NCI-H526 treated with DMSO at 0.1 percent for 48 hours (cell line): Measurements from ENCODE around the gene SRRM2.

ENCODE experiments used
- DNase-seq: peaks from one replicate; lab custom pipeline; 2025; lab: John Stamatoyannopoulos, UW

The SRRM2 gene

DNA sequence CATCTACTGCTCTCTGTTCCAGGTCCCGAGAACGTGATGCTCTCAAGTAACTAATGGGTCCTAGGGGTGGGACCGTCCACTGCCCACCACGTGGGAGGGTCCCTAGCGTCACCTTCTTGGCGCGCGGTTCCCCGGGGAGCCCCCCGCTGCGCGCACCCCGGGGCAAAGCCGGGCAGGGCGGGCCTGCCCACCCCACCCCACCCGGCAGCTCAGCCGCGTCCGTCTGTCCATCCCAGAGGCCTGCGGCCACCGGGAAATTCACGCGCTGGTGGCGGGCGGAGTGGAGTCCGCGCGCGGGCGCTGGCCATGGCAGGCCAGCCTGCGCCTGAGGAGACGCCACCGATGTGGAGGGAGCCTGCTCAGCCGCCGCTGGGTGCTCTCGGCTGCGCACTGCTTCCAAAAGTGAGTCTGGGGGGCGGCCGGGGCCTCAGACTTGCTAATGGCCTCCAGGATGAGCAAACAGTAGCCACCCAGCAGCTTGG, 46.3 kb downstream of the SRRM2 start:
- no peak for DNase-seq

DNA sequence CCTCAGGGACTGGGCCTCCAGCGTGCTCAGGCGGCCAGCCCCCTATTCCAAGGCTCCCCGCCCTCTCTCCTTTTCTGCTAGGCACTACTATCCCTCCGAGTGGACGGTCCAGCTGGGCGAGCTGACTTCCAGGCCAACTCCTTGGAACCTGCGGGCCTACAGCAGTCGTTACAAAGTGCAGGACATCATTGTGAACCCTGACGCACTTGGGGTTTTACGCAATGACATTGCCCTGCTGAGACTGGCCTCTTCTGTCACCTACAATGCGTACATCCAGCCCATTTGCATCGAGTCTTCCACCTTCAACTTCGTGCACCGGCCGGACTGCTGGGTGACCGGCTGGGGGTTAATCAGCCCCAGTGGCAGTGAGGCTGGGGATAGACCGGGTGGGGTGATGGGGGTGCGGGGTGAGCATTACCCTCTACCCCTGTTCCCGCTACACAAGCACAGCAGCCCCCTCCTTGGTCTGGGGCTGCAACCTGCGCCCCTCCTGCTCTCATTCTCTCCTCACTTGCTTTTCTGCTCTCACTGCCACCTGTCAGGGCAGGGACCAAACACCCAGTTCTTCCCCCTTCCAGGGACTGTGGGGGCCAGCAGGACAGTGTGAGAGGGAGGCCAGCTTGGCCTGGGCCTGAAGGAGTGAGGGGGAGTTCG, 46.9 kb downstream of the SRRM2 start:
- DNase-seq = no peak

DNA sequence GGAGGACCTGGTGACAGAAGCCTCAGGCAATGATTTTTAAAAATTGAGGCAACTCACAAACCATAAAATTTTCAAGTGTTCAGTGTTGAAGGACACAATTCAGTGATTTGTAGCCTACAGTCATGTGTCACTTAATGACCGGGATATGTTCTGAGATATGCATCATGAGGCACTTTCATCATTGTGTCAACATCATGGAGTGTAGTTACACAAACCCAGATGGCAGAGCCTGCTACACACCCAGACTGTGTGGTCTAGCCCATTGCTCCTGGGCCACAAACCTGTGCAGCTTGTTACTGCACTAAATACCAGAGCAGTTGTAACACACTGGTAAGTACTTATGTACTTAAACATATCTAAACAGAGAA, 47.4 kb downstream of the SRRM2 start:
- DNase-seq = no peak

DNA sequence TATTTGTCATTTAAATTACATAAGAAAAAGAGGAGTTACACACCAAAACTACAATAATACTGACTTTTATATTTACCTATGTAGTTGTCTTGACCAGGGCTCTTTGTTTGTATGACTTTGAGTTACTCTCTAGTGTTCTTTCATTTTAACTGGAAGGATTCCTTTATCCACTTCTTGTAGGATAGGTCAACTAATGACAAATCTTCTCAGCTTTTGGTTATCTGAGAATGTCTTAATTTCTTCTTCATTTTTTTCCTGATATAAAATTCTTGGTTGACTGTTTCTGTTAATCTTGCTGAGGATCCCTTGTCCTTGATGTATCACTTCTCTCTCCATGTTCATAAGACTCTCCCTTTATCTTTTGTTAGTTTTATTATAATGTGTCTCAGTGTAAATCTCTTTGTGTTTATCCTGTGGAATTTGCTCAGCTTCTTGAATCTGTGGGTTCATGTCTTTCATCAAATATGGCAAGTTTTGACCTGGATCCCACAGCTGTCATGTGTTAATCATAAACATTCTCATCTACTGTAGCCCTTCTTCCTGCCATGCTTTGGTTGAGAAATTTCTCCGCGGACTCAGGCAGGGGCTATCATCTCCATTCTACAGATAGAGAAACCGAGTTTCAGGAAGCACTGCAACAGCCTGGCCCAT, 51.2 kb downstream of the SRRM2 start:
- DNase-seq = no peak

DNA sequence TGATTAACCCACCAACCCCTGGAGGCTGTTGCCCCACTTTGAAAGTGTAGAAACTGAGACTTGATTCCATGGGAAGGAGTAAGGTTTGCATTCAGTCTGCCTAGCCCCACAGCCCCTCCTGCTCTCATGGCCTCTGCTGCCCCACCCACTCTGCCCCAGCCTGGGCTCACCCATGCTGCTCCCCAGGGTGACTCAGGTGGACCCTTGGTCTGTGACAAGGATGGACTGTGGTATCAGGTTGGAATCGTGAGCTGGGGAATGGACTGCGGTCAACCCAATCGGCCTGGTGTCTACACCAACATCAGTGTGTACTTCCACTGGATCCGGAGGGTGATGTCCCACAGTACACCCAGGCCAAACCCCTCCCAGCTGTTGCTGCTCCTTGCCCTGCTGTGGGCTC, 52.3 kb downstream of the SRRM2 start:
- no peak for DNase-seq

DNA sequence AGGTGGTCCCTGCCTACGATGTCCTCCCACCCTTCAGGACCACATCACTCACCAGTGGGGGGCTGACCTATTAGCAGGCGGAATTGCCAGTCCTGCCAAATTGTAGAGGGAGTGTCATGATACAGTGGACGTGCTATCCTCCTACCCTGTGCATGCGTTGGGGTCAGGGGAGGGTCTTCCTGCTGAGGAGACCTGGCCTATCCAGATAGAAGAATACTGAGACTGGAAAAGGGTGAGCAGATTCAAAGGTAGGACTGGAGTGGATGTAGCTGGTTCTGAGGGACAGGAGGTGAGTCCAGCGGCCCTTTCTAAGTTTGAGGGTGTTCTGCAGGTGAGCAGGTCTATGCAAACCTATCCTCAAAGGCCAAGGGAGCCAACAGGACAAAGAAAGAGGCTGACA, 53.8 kb downstream of the SRRM2 start:
- DNase-seq = no peak

DNA sequence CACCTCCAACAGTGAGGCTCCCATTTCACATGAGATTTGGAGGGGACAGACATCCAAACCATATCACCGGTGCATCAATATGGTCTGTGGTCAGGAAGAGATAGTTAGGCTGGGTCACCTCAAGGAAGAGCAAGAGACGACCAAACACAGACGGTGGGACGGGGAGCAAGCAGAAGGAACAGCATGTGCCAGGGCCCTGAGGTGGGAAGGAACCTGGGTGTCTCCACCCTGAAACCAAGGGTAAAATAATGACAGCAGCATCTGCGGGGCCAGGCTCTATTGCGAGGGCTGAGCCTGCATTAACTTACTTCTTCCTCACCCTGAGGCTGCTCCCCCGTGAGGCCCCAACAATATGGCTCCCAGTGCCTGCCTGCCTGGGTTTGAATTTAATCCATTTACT, 55.7 kb downstream of the SRRM2 start:
- no peak for DNase-seq

DNA sequence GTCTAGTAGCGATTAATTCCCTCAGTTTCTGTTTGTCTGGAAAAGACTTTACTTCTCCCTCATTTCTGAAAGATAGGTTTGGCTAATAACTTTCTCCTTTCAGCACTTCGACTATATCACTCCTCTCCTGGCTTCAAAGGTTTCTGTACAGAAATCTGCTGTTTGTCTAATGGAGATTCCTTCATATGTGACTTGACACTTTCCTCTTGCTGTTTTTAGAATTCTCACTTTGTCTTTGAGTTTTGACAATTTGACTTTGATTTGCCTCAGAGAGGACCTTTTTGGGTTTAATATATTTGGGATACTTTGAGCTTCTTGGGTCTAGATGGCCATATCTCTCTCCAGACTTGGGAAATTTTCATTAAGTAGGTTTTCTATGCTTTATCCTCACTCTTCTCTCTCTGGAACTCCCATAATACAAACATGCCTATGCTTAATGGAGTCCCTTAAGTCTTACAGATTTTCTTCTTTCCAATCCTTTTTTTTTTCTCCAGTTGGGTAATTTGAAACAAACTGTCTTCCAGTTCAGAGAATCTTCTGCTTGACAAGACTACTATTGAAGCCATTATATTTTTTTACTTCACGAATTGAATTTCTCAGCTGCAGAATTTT, 56.8 kb downstream of the SRRM2 start:
- no peak for DNase-seq

DNA sequence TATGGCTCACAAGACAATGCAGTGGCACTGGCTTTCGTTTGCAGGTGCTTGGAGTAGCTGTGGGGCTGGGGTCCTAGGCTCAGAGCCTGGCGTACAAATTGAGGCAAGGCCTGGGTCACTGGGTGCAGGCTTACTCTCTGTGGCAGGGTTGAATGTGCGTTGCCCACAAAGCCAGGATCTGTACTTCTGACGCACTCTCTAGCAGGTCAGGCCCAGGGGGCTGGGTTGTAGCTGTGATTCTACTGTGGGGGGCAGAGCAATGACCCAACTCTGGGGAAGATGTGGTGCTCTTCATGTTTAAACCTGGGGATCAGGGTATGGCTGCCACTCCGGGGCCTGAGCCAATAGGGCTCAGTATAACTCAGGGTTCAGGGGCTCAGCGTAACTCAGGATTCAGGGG, 58.2 kb downstream of the SRRM2 start:
- DNase-seq = no peak

DNA sequence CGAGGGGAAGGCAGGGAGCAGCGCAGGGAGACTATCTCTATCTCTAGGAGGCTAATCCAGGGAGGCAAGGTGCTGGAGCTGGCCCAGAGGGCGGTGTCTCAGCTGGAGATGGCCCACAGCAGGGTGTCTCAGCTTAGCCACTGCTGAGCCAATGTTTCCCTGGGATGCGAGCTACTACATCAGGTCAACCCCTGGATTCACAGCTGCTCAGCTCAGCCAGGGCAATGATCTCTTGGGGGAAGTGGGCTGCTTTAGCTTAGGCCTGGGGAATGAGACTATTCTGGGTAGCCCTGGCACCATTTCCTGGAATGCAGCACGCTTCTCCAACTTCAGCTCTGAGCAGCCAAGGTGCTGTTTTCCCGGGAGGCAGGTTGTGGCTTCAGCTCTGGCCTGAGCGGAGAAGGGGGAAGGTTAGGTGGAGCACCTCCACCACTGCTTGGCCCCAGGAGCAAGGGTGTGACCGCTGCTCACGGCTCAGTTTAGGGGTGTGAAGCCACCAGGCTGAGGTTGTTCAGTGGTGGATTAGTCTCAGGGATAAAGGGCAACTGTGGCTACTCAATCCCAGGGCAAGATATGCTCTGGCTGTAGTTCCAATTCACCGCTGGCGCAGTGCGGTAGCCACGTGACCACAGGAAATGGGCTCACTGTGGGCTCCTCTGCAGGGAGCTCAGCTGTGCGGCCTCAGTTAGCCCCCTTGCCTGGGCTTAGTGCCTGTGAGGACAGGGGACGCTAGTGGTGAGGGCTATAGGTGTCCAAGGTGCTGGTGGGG, 59.4 kb downstream of the SRRM2 start:
- DNase-seq = no peak

DNA sequence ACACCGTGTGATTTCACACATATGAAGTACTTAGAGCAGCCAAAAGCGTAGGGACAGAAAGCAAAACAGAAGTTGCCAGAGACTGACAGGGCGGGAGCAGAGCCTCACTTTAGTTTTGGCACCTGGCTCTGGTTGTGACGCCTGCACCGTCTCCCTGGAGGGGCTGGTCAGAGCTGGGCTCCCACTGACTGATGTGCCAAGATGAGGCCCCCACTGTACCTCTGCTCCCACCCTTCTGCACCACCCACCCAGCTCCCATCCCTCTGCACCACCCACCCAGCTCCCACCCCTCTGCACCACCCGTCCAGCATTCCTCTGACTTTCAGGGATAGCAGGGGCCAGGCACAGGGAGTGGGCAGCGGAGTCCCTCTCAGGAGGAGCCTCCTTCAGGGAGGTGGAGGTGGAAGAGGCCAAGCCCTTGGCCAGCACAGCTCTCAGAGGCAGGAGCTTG, 61.4 kb downstream of the SRRM2 start:
- DNase-seq = no peak

DNA sequence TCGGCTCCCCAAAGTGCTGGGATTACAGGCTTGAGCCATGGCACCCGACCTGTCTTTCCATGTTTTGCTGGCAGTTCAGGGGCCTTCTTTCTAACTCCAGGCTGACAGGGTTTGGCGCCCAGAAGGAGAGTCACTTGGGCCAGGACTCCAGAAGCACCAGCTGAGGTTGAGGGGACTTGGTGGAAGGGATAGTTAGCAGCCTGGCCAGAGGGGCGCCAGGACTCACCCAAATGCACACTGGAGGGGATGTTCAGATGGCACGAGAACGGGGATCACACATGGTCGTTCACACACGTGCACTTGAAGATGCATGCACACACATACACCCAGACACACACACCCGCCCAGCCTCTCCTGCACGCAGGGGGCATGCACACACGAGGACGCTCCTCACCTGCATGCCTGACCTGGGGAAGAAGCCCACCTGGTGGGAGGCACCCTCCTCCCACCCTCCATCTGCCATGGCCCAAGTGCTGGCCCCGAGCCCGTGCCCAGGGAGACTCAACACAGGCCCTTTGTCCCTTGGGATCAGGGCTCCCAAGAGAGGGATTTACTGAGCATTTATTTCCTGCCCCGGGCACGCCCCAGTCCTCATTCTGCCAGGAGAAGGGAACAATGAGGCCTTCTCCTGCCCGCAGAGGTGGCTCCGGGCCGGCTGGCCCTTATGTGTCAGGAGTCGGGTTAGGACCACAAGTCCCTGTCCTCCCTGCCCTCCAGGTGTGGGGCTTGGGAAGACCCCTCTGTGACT, 62.3 kb downstream of the SRRM2 start:
- DNase-seq = no peak

DNA sequence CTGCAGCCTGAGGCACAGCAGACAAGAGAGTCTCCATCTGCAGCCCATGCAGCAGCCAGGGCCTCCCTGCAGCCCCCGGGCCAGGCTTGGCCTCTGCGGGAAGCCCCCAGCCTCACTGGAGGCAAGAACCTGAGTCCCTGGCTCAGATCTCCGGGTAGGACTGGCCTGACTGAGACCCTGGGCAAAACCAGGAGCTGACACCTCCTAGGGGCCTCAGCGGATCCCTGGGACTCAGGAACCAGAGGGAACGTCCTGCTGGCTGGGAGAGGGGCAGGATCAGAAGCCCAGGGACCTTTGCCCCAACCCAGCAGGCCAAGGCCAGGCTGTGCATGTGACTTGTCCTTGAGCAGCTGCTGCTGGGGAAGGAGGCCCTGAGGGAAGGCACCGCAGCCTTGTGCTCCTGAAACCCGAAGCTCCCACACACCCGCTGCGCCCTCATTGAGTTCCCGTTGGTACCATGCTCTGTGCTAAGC, 62.9 kb downstream of the SRRM2 start:
- no peak for DNase-seq

DNA sequence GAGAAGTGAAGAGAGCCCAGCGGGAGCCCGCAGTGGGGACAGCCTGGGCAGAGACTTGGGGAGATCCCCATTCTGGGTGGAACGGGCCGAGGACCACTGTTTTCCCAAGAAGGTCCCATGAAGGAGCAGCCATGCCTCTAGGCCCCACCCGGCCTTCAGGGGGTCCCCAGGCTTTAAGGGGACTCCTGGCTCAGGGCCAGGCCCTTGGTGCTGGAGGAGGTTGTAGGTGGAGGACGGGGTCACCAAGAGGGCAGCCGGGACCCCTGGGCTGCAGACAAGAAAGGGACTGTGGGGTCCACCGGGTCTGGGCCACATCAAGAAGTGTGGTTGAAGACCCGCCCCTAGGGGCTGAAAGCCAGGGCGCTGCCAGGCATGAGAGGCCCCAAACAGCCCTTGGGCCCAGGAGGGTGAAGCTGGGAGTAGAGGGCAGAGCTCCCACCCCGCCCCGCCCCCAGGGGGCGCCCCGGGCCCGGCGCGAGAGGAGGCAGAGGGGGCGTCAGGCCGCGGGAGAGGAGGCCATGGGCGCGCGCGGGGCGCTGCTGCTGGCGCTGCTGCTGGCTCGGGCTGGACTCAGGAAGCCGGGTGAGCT, 64.4 kb downstream of the SRRM2 start, which contains the start of gene PRSS21:
TSS of gene PRSS21 (plus strand) at position 487 of the 589 bp plus-strand sequence. CDS start at position 519, 32 bp downstream.
- no peak for DNase-seq

DNA sequence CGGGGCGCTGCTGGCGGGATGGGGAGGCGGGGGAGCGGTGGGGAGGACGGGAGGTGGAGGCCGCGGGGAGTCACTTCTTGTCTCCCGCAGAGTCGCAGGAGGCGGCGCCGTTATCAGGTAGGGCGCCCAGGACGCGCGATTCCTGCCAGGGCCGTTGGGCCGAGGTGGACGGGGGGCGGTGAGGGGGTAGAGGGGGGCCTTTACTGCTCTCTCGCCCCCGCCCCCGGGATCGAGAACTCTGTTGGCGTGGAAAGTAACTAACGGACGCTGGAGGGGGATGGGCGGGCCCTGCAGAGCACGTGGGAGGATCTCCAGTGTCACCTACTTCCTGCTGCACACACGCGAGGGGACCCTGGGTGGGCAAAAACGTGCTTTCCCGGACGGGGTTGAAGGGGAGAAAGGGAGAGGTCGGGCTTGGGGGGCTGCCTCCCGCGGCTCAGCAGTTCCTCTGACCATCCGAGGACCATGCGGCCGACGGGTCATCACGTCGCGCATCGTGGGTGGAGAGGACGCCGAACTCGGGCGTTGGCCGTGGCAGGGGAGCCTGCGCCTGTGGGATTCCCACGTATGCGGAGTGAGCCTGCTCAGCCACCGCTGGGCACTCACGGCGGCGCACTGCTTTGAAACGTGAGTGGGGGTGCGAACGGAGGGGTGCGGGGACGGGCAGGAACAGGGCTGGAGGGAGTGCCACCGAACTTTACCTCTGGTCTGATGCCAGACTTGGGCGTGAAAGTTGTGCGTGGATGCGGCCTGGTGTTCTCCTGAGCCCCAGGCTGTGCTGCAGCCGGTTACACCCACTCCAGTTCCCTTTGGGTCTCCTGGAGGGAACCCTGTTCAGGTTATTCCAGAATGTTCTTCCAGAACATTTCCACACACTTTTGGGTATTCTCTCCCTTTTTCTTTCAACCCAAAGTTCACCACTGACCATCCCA, 65.2 kb downstream of the SRRM2 start:
- no peak for DNase-seq

DNA sequence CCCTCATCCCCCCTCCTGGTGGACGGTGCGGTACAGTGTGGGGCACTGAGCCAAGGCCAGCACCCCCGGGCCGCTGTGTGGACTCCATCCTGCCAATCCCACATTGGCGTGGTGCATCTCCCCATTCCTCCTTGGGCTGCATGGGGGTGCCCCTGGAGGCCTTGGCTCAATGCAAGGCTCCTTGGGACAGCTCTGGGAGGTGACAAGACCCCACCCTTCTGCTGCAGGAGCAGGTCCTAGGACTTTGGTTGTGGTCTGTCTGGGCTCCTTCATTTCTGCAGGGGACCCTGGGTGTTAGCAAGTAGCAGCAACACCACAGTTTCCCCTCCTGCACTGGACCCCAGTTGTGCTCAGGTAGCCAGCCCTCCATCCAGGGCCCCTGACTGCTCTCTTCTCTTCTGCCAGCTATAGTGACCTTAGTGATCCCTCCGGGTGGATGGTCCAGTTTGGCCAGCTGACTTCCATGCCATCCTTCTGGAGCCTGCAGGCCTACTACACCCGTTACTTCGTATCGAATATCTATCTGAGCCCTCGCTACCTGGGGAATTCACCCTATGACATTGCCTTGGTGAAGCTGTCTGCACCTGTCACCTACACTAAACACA, 65.9 kb downstream of the SRRM2 start:
- DNase-seq = no peak

DNA sequence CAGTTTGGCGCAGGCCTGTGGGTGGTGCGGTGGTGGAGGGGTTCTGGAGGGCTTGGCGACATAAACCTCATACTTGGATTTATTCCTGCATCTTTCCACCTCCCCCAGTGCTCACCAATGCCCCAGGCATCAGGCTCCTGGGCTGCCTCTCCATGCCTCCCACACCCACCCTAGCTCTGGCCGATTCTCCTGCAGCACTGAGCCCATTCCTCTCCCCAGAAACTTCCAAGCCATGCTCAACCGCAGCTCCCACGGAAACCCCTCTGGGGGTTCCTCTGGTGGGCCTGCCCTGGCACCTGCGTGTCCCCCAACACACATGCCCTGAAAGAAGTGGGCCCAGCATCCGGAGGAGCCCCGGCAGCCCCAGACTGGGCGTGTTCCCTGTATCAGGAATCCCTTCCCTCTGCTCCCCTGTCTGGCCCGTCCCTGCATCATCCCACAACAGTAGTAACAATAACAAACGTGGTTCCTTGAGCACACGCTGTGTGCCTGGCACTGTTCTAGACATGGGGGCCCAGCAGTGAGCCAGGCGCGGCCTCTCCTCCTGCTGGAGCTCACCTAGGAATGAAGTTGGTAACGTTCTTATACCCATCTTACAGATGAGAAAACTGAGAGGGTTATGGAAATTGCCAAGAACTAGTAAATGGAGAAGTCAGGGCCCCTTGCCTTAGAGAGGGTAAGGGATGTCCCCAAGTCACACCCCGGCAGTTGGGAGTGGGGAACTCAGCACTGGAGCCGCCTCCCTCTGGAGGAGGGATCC, 66.9 kb downstream of the SRRM2 start:
- DNase-seq = no peak

DNA sequence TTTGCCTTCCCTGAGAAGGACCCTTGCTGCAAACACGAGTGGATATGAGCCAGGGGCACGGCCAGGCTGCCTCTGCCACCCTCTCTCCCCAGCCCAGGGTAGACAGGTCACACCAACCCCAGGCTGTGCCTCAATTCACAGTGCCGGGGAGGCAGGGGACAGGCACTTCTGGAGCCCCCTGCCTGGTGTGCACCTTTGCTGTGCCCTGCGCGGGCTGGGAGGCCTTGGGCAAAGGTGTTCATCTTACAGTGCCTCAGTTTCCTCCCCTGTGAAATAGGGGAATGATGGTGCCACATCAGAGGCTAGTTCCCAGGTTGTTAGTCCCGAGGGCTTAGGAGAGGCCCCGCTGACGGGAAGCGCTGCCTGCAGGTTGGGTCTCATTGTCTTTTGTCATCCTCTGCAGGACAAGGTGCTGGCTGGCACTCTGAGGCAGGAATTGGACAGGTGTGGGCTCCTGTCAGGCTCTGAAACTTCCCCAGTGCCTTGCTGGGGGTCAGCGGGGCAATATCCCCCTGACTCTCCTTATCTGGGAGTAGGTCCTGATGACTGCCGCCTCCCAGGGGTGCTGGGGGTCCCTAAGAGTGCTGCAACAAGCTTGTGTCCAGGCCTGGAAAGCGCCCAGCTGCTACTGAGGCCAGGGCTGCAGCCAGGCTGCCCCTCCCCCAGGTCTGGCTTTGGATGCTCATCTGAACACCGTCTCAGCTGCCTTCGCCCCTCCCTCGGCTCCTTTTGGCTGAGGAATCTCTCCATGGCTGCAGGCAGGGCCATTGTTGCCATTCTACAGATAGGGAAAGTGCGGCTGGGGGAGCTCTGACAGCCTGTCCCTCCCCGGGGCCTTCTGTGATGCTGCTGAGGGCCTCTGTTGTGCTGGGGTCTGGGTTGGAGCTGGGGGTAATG, 67.7 kb downstream of the SRRM2 start:
- no peak for DNase-seq
